Karpas-422 (cell line): ENCODE data around the gene USP32. TPM values are rescaled to one million over a fixed set of nuclear protein-coding genes. Genes with fewer than 3 reads are reported as not detected.

Experiments
- DNase-seq: peaks from one replicate; pipeline ENCODE4 v3.0.0-alpha.2; 2015
- H2AFZ ChIP-seq: fragments of 200-600 bp; sonication (generic); 2 replicates; pipeline ENCODE4 v1.6.1; 2014; ENCODE audit warnings: antibody characterized with exemption, low read length, mixed read lengths
- H3K27ac ChIP-seq: fragments of 200-600 bp; sonication (generic); 2 replicates; pipeline ENCODE4 v1.5.1; 2014; ENCODE audit warnings: mild to moderate bottlenecking, low read length, moderate library complexity
- H3K27me3 ChIP-seq: fragments of 200-600 bp; sonication (generic); 2 replicates; pipeline ENCODE4 v1.6.1; 2014; ENCODE audit warnings: low read length, mixed read lengths
- H3K36me3 ChIP-seq: fragments of 200-600 bp; sonication (generic); 2 replicates; pipeline ENCODE4 v1.6.1; 2014; ENCODE audit warnings: low read length, mixed read lengths; ENCODE audit not compliant: insufficient read depth
- H3K4me1 ChIP-seq: fragments of 200-600 bp; sonication (generic); 2 replicates; pipeline ENCODE4 v1.6.1; 2014; ENCODE audit warnings: mild to moderate bottlenecking, low read length, mixed read lengths
- H3K4me2 ChIP-seq: fragments of 200-600 bp; sonication (generic); 2 replicates; pipeline ENCODE4 v1.6.1; 2014; ENCODE audit warnings: low read length, low read depth, mild to moderate bottlenecking; ENCODE audit not compliant: poor library complexity, severe bottlenecking
- H3K4me3 ChIP-seq: fragments of 200-600 bp; sonication (generic); 2 replicates; pipeline ENCODE4 v1.5.1; 2014; ENCODE audit warnings: mild to moderate bottlenecking, antibody characterized with exemption, low read length, mixed read lengths
- H3K79me2 ChIP-seq: fragments of 200-600 bp; sonication (generic); 2 replicates; pipeline ENCODE4 v1.6.1; 2014; ENCODE audit warnings: mild to moderate bottlenecking, low read length, mixed read lengths
- H3K9ac ChIP-seq: fragments of 200-600 bp; sonication (generic); 2 replicates; pipeline ENCODE4 v1.6.0; 2014; ENCODE audit warnings: low read length
- H3K9me2 ChIP-seq: fragments of 200-600 bp; sonication (generic), shearing (Covaris generic); replicated peaks from 2 replicates; pipeline ENCODE4 v1.6.0; 2014; ENCODE audit warnings: mild to moderate bottlenecking, low read length, moderate library complexity; ENCODE audit not compliant: insufficient read depth
- H3K9me3 ChIP-seq: fragments of 300-700, 200-600 bp; sonication (generic); 2 replicates; pipeline ENCODE4 v1.6.1; 2014; ENCODE audit warnings: low read length, mixed read lengths
- H4K20me1 ChIP-seq: fragments of 200-600 bp; sonication (generic); 2 replicates; pipeline ENCODE4 v1.6.1; 2014; ENCODE audit warnings: mild to moderate bottlenecking, antibody characterized with exemption, low read length, low read depth; ENCODE audit not compliant: insufficient read depth
- total RNA-seq: library from RNA; depleted of rRNA; stranded (reverse); fragments of >200 nt; shearing (Covaris generic); gene quantifications from 2 replicates; pipeline ENCODE4 v1.2.3, GENCODE V29; 2014; ENCODE audit warnings: low replicate concordance

USP32 gene
- total RNA-seq, 1 experiment from 2014 or later: 81.0 TPM

DNA sequence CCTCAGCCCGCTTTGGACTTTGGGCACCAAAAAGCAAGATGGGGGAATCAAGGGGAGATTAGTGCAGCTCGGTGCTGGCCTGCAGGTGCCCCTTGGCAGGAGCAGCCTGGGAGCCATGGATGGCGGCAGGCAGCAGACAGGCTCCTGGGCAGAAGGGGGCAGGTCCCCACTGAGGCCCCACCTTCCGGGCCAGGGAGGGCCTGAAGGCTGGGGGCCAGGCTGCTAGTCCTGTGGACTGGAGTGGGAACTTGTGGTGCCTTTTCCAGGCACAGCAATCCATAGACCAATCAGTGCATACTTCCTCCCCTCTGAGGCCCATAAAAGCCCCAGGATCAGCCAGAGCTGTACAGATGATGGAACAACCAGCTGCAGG is 64.0 kb downstream of the USP32 start:
- H3K9ac ChIP-seq: no peak overlapping the region
- peaks cover 73% of the 10 kb centered on the region for H3K79me2 ChIP-seq
- no peak overlapping the region for H3K4me2 ChIP-seq
- no peaks in the 10 kb centered on the region for H3K9me2 ChIP-seq
- H3K27me3 ChIP-seq: no peaks in the 10 kb centered on the region
- H2AFZ ChIP-seq: no peak overlapping the region
- no peaks in the 10 kb centered on the region for H3K9me3 ChIP-seq
- H3K27ac ChIP-seq: no peak overlapping the region
- H4K20me1 ChIP-seq: no peaks in the 10 kb centered on the region
- H3K36me3 ChIP-seq: no peaks in the 10 kb centered on the region
- no peak for DNase-seq
- no peak overlapping the region for H3K4me3 ChIP-seq
- H3K4me1 ChIP-seq: peaks cover 16% of the 10 kb centered on the region

DNA sequence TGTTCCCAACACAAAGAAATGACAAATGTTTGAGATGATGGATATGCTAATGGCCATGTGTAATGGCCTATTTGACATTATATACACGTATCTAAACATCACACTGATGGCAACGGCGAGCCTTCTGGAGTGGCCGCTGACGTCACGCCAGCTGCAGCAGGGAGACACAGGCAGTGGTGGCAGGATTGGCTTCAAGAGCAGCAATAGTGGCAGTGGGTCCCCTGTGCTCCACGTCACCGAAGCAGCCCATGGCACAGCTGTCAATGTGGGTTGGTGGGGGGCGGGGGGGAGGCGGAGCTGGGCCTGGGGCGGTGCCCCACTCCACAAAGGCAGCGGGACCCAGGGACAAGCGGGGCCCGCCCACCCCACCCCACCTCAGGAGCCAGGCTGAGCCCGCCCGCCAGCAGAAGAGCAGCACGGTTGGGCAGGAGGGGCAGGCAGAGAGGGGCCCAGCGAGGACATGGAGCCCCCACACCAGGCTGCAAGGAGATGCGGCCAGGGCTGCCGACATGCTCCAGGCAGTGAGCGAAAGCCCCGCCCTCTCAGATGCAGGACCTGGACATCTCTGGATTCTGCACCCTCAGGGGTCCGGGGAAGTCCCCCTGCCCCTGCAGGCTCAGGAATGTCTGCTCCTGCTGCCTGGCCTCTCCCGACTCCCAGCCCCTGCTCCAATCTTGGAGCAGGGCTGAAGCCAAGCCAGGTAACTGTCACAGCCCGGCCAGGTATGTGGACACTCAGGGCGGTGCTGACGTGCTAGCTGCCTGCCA is 64.6 kb downstream of the USP32 start:
- Histone ChIP-seq H3K4me2 (no peak overlapping the region), H3K4me3 (no peak overlapping the region), H3K79me2 (peaks cover 73% of the 10 kb centered on the region), H3K36me3 (no peaks in the 10 kb centered on the region), H4K20me1 (no peaks in the 10 kb centered on the region), H3K27me3 (no peaks in the 10 kb centered on the region), H3K27ac (no peak overlapping the region), H3K4me1 (peaks cover 21% of the 10 kb centered on the region), H3K9ac (no peak overlapping the region), H3K9me2 (no peaks in the 10 kb centered on the region), H2AFZ (no peak overlapping the region), H3K9me3 (no peaks in the 10 kb centered on the region)
- no peak for DNase-seq

DNA sequence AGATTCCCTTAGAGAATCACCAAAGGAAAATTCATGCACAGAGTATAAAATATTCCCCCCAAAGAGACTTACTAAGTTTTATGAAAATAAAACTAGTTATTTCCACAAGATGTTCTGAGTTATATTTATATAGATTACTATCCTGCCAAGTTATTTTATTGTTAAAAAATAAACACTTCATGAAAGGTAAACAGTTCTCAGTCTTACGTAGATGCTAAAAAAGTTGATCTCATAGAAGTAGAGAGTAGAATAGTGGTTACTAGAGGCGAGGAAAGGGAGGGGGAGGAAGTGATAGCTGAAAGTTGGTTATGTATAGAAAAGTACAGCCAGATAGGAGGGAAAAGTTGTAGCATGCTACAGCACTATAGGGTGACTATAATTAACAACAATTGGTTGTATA is 65.2 kb downstream of the USP32 start:
- no peak overlapping the region for H3K27ac ChIP-seq
- no peaks in the 10 kb centered on the region for H4K20me1 ChIP-seq
- DNase-seq: no peak
- H3K9me3 ChIP-seq: no peaks in the 10 kb centered on the region
- H3K9me2 ChIP-seq: no peaks in the 10 kb centered on the region
- peaks cover 25% of the 10 kb centered on the region for H3K4me1 ChIP-seq
- no peak overlapping the region for H2AFZ ChIP-seq
- H3K27me3 ChIP-seq: no peaks in the 10 kb centered on the region
- H3K9ac ChIP-seq: no peak overlapping the region
- no peak overlapping the region for H3K4me3 ChIP-seq
- H3K36me3 ChIP-seq: no peaks in the 10 kb centered on the region
- H3K4me2 ChIP-seq: no peak overlapping the region
- peaks cover 75% of the 10 kb centered on the region for H3K79me2 ChIP-seq

DNA sequence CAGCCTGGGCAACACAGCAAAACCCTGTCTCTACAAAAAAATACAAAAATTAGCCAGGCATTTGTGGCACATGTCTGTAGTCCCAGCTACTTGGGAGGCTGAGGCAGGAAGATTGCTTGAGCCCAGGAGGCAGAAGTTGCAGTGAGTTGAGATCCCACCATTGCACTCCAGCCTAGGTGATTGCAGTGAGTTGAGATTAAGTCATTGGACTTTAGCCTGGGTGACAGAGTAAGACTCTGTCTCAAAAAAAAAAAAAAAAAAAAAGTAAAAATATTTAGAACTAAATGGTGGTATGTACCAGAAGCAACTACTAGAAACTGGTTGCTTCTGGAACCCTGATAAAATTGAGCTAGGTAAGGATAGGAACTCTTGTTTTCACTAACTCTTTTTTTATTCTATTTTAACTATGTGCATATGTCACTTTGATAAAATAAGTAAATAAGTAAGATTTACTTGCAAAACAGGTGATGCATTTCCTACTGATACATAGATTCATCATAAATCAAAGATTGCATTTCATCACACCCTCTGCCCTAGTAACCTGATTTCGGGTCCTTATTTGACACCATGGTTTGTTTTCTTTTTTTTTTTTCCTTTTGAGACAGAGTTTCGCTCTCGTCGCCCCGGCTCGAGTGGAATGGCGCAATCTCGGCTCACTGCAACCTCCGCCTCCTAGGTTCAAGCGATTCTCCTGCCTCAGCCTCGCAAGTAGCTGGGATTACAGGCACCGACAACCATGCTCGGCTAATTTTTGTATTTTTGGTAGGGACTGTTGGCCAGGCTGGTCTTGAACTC is 66.0 kb downstream of the USP32 start:
- peaks cover 32% of the 10 kb centered on the region for H3K4me1 ChIP-seq
- peaks cover 80% of the 10 kb centered on the region for H3K79me2 ChIP-seq
- no peaks in the 10 kb centered on the region for H3K9me2 ChIP-seq
- H3K4me2 ChIP-seq: no peak overlapping the region
- no peaks in the 10 kb centered on the region for H3K36me3 ChIP-seq
- no peak for DNase-seq
- H2AFZ ChIP-seq: no peak overlapping the region
- H3K27ac ChIP-seq: no peak overlapping the region
- no peaks in the 10 kb centered on the region for H3K9me3 ChIP-seq
- no peak overlapping the region for H3K9ac ChIP-seq
- no peak overlapping the region for H3K4me3 ChIP-seq
- H4K20me1 ChIP-seq: no peaks in the 10 kb centered on the region
- no peaks in the 10 kb centered on the region for H3K27me3 ChIP-seq

DNA sequence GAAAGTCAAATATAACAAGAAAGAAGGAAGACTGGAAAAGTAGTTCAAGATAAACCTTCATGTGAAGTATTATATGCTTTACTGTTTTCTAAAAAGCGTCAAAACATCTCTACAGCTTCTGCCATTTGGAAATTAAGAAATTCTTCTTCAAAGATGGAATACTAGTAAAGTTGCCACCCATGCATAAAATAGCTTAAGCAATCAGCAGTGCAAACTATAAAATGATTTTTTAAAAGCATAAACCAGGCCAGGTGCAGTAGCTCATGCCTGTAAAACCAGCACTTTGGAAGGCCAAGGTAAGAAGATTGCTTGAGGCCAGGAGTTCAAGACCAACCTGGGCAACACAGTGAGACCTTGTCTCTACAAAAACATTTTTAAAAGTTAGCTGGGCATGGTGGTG is 68.2 kb downstream of the USP32 start:
- Histone ChIP-seq H3K27me3 (no peaks in the 10 kb centered on the region), H3K9ac (no peak overlapping the region), H2AFZ (no peak overlapping the region), H3K9me2 (no peaks in the 10 kb centered on the region), H3K4me3 (no peak overlapping the region), H3K4me2 (no peak overlapping the region), H4K20me1 (no peaks in the 10 kb centered on the region), H3K36me3 (no peaks in the 10 kb centered on the region), H3K79me2 (peaks cover 82% of the 10 kb centered on the region), H3K27ac (no peak overlapping the region; the same call in 1 of the 2 replicates), H3K9me3 (no peaks in the 10 kb centered on the region), H3K4me1 (peaks cover 27% of the 10 kb centered on the region)
- DNase-seq: no peak

DNA sequence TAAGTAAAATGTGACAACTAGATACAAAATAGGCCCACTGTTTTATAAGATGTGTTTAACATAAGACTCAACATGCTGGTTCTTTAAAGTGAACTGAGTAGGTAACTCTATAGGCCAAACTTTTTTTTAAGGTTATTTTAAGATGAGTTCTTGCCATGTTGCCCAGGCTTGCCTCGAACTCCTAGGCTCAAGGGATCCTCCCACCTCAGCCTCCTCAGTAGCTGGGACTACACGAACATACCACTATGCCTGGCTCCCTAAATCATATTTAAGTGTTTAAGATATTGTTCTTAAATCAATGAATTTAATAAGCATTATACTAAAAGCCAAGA is 69.9 kb downstream of the USP32 start:
- no peak overlapping the region for H3K27ac ChIP-seq

DNA sequence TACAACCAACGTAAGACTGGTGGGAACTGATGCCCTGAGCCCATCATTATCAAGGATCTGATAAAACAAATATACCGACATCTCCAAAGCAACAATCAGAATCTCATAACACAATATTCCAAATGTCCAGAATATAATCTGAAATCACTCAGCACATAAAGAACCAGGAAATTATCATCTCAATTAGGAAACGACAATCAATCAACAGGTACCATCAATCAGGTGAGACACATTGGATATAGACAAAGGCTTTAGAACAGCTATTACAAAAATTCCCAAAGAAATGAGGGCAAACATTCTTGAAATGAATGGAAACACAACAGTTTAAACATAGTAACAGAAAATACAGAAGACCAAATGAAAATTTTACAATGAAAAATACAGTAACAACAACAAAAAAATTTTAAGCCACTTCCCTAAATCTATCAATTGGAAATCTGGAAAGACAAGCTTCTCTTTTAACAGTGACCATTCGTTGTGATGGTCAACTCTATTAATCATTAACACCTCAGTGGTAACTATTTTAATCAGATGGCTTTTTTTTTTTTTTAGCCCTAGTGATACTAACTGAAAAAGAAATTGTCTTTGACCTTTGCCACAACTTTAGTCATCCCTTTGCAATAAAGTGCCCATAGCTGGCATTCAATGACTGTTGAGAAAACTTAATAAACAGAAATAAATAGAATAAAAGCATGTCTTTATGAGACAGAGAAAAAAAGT is 70.4 kb downstream of the USP32 start:
- Histone ChIP-seq H4K20me1 (no peaks in the 10 kb centered on the region), H2AFZ (no peak overlapping the region), H3K4me1 (peaks cover 27% of the 10 kb centered on the region), H3K9ac (no peak overlapping the region), H3K27ac (no peak overlapping the region), H3K9me3 (no peaks in the 10 kb centered on the region), H3K79me2 (peaks cover 89% of the 10 kb centered on the region), H3K4me3 (no peak overlapping the region), H3K4me2 (no peak overlapping the region), H3K27me3 (no peaks in the 10 kb centered on the region), H3K9me2 (no peaks in the 10 kb centered on the region), H3K36me3 (no peaks in the 10 kb centered on the region)
- DNase-seq: no peak

More for the DNA sequence above, 69.9 kb downstream of the USP32 start:
- Histone ChIP-seq H3K9me3 (no peaks in the 10 kb centered on the region), H2AFZ (no peak overlapping the region), H3K9ac (no peak overlapping the region), H3K4me2 (no peak overlapping the region), H3K79me2 (peaks cover 89% of the 10 kb centered on the region), H3K27me3 (no peaks in the 10 kb centered on the region), H4K20me1 (no peaks in the 10 kb centered on the region), H3K4me1 (peaks cover 27% of the 10 kb centered on the region), H3K36me3 (no peaks in the 10 kb centered on the region), H3K9me2 (no peaks in the 10 kb centered on the region), H3K4me3 (no peak overlapping the region)
- DNase-seq: no peak

DNA sequence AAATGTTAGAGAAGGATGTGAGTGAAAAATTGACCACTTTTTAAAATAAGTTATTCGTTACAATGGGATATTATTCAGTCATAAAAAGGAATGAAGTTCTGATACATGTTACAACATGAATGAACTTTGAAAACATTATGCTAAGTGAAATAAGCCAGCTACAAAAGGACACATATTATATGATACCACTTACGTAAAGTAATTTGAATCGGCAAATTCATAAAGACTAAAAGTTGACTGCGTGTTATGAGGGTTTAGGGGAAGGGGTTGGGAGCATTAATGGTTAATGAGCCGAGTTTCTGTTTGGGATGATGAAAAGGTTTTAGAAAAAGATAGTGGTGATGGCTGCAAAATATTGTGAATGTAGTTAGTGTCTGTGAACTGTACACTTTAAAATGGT is 73.1 kb downstream of the USP32 start:
- no peak overlapping the region for H3K9ac ChIP-seq
- DNase-seq: no peak
- H3K27me3 ChIP-seq: no peaks in the 10 kb centered on the region
- H2AFZ ChIP-seq: no peak overlapping the region
- no peak overlapping the region for H3K27ac ChIP-seq
- H3K4me3 ChIP-seq: no peak overlapping the region
- H3K9me3 ChIP-seq: no peaks in the 10 kb centered on the region
- no peaks in the 10 kb centered on the region for H3K36me3 ChIP-seq
- H4K20me1 ChIP-seq: no peaks in the 10 kb centered on the region
- peaks cover 35% of the 10 kb centered on the region for H3K4me1 ChIP-seq
- H3K79me2 ChIP-seq: peaks cover 89% of the 10 kb centered on the region
- H3K9me2 ChIP-seq: no peaks in the 10 kb centered on the region
- H3K4me2 ChIP-seq: no peak overlapping the region
